AG20443 (cell line): Measurements from ENCODE around the gene FKBP15.
"Not testable (repeated sequence)": the region's sequence is repeated elsewhere in the genome, so short reads cannot be mapped to it uniquely, and the experiment has no call there.

Experiments
- DNase-seq: peaks from one replicate; pipeline ENCODE4 v3.0.0; 2012; ENCODE audit warnings: low spot score, mixed read lengths

The FKBP15 gene

GRCh38 chr9:113149561-113149960 is 71.5 kb downstream of the FKBP15 start:
- not testable (repeated sequence) for DNase-seq

- DNase-seq: no peak
Observed at GRCh38 chr9:113148781-113149510, 72.1 kb downstream of the FKBP15 start.

GRCh38 chr9:113148372-113148705 is 72.7 kb downstream of the FKBP15 start:
- no peak for DNase-seq

- no peak for DNase-seq
Observed at GRCh38 chr9:113143432-113144227, 77.4 kb downstream of the FKBP15 start.

GRCh38 chr9:113140896-113141295 is 80.2 kb downstream of the FKBP15 start:
- not testable (repeated sequence) for DNase-seq

- DNase-seq: no peak
Observed at GRCh38 chr9:113139953-113140352, 81.1 kb downstream of the FKBP15 start.

GRCh38 chr9:113139225-113139829 is 81.8 kb downstream of the FKBP15 start:
- DNase-seq: no peak

- no peak for DNase-seq
Observed at GRCh38 chr9:113138760-113139159, 82.3 kb downstream of the FKBP15 start.

- no peak for DNase-seq
Observed at GRCh38 chr9:113137196-113138168, 83.6 kb downstream of the FKBP15 start.

GRCh38 chr9:113131689-113132151 is 89.4 kb downstream of the FKBP15 start:
- peak; percentile 38 for DNase-seq

GRCh38 chr9:113129884-113130283 is 91.2 kb downstream of the FKBP15 start:
- no peak for DNase-seq

GRCh38 chr9:113129466-113129865 is 91.6 kb downstream of the FKBP15 start:
- DNase-seq: no peak

GRCh38 chr9:113125386-113126035 is 95.6 kb downstream of the FKBP15 start:
- DNase-seq: no peak

GRCh38 chr9:113118829-113119228 is 102.2 kb downstream of the FKBP15 start:
- not testable (repeated sequence) for DNase-seq
